GM23338 (cell line): ENCODE data around the gene SIMC1. TPM values are rescaled to one million over a fixed set of nuclear protein-coding genes. Genes with fewer than 3 reads are reported as not detected.

Source experiments
- ATAC-seq: fragments of 200-7000 bp; cut with Tn5 transposase; 3 replicates; pipeline ENCODE4 v1.9.1; 2020
- DNase-seq: peaks from one replicate; pipeline ENCODE4 v3.0.0-alpha.2; 2015; ENCODE audit warnings: low spot score
- H2AFZ ChIP-seq: fragments of 200-600 bp; sonication (generic); 2 replicates; pipeline ENCODE4 v1.8.0; 2016; ENCODE audit warnings: antibody characterized with exemption, mild to moderate bottlenecking, moderate library complexity
- H3F3A ChIP-seq: fragments of 200-600 bp; sonication (generic); replicated peaks from 2 replicates; pipeline ENCODE4 v1.8.0; 2017; ENCODE audit warnings: antibody characterized with exemption, mixed run types, low read depth
- H3K27ac ChIP-seq: fragments of 200-600 bp; sonication (generic); 2 replicates; pipeline ENCODE4 v1.6.1; 2016; ENCODE audit warnings: low read depth
- H3K27me3 ChIP-seq: fragments of 200-600 bp; sonication (generic); 2 replicates; pipeline ENCODE4 v1.8.0; 2016; ENCODE audit warnings: mild to moderate bottlenecking, mixed run types, moderate library complexity; ENCODE audit not compliant: insufficient read depth
- H3K36me3 ChIP-seq: fragments of 200-600 bp; sonication (generic); 2 replicates; pipeline ENCODE4 v1.8.0; 2016; ENCODE audit warnings: mild to moderate bottlenecking; ENCODE audit not compliant: insufficient read depth
- H3K4me1 ChIP-seq: fragments of 200-600 bp; sonication (generic); 2 replicates; pipeline ENCODE4 v1.8.0; 2016; ENCODE audit warnings: mild to moderate bottlenecking, moderate library complexity; ENCODE audit not compliant: insufficient read depth
- H3K4me2 ChIP-seq: fragments of 200-600 bp; sonication (generic); 2 replicates; pipeline ENCODE4 v1.7.1; 2017; ENCODE audit warnings: mixed run types
- H3K4me3 ChIP-seq: fragments of 200-600 bp; sonication (generic); 2 replicates; pipeline ENCODE4 v1.6.1; 2016; ENCODE audit warnings: mixed run types
- H3K79me2 ChIP-seq: fragments of 200-600 bp; sonication (generic); replicated peaks from 2 replicates; pipeline ENCODE4 v1.8.0; 2017; ENCODE audit warnings: mild to moderate bottlenecking; ENCODE audit not compliant: insufficient read depth
- H3K9me2 ChIP-seq: fragments of 200-600 bp; sonication (generic); 2 replicates; pipeline ENCODE4 v1.8.0; 2017; ENCODE audit not compliant: insufficient read depth
- H4K20me1 ChIP-seq: fragments of 200-600 bp; sonication (generic); replicated peaks from 2 replicates; pipeline ENCODE4 v1.8.0; 2017; ENCODE audit warnings: mild to moderate bottlenecking; ENCODE audit not compliant: insufficient read depth
- H3K27ac Mint-ChIP-seq: 2 replicates; pipeline ENCODE4 v1.8.0; 2020; ENCODE audit warnings: inconsistent platforms, mild to moderate bottlenecking, moderate library complexity, mixed read lengths
- H3K27me3 Mint-ChIP-seq: 3 replicates; pipeline ENCODE4 v1.8.0; 2022; ENCODE audit warnings: low read depth, mild to moderate bottlenecking, moderate library complexity, mixed read lengths, inconsistent platforms; ENCODE audit not compliant: insufficient read depth, poor library complexity
- H3K36me3 Mint-ChIP-seq: 3 replicates; pipeline ENCODE4 v1.8.0; 2021; ENCODE audit warnings: low read depth, mild to moderate bottlenecking, inconsistent platforms, moderate library complexity, mixed read lengths
- H3K4me1 Mint-ChIP-seq: 3 replicates; pipeline ENCODE4 v1.8.0; 2020; ENCODE audit warnings: mild to moderate bottlenecking, inconsistent platforms, mixed read lengths
- H3K4me3 Mint-ChIP-seq: 3 replicates; pipeline ENCODE4 v1.8.0; 2021; ENCODE audit warnings: moderate library complexity, mild to moderate bottlenecking, inconsistent platforms, mixed read lengths
- H3K9me3 Mint-ChIP-seq: 3 replicates; pipeline ENCODE4 v1.8.0; 2020; ENCODE audit warnings: moderate library complexity, mild to moderate bottlenecking, inconsistent platforms, mixed read lengths
- CREB1 ChIP-seq: fragments of 250-450 bp; sonication (Bioruptor Pico); IDR thresholded peaks from 2 replicates; pipeline ENCODE4 v1.5.0; 2020; ENCODE audit warnings: low read depth, mild to moderate bottlenecking, moderate library complexity
- CTCF ChIP-seq, 2 experiments: fragments of 200-600 bp in 1 of 2; sonication (generic) in 1 of 2; conservative IDR thresholded peaks; 2 replicates each; pipeline versions ENCODE4 v1.5.1 to v1.6.1; 2016 to 2017; ENCODE audit warnings: antibody characterized with exemption in 2 of 2, low read depth in 2 of 2, mild to moderate bottlenecking in 2 of 2, moderate library complexity in 1 of 2
- ETS1 ChIP-seq: IDR thresholded peaks from 2 replicates; pipeline ENCODE4 v1.6.1; 2016; ENCODE audit warnings: antibody characterized with exemption
- EZH2 ChIP-seq: fragments of 200-600 bp; sonication (generic); IDR thresholded peaks from one replicate; pipeline ENCODE4 v1.8.0; 2017; ENCODE audit warnings: antibody characterized with exemption, mild to moderate bottlenecking, low read depth; ENCODE audit not compliant: unreplicated experiment
- EZH2phosphoT487 ChIP-seq: fragments of 200-600 bp; sonication (generic); IDR thresholded peaks from one replicate; pipeline ENCODE4 v1.8.1; 2018; ENCODE audit warnings: antibody characterized with exemption; ENCODE audit not compliant: unreplicated experiment
- JUNB ChIP-seq: IDR thresholded peaks from one replicate; pipeline ENCODE4 v1.6.1; 2016; ENCODE audit warnings: antibody characterized with exemption; ENCODE audit not compliant: unreplicated experiment
- NANOG ChIP-seq: IDR thresholded peaks from 2 replicates; pipeline ENCODE4 v1.6.1; 2016; ENCODE audit warnings: antibody characterized with exemption, borderline replicate concordance
- POLR2AphosphoS5 ChIP-seq: IDR thresholded peaks from 2 replicates; pipeline ENCODE4 v1.6.1; 2016; ENCODE audit warnings: antibody characterized with exemption, low read depth
- REST ChIP-seq: IDR thresholded peaks from one replicate; pipeline ENCODE4 v1.6.1; 2018; ENCODE audit warnings: antibody characterized with exemption; ENCODE audit not compliant: unreplicated experiment
- STAT1 ChIP-seq: IDR thresholded peaks from one replicate; pipeline ENCODE4 v1.6.1; 2016; ENCODE audit warnings: antibody characterized with exemption; ENCODE audit not compliant: unreplicated experiment
- ZNF462 ChIP-seq: fragments of 250-450 bp; sonication (Bioruptor Pico); IDR thresholded peaks from 2 replicates; pipeline ENCODE4 v1.5.0; 2020; ENCODE audit warnings: mild to moderate bottlenecking, moderate library complexity
- polyA plus RNA-seq: library from polyadenylated mRNA; unstranded; fragments of >200 nt; fragmentation: Nextera tagmentation; extraction: Ambion mirVana; gene quantifications from 2 replicates; pipeline ENCODE4 v1.2.1, GENCODE V29; 2016
- total RNA-seq: library from RNA; depleted of rRNA; stranded (reverse); fragments of >200 nt; shearing (Covaris generic); gene quantifications from 2 replicates; pipeline ENCODE4 v1.2.3, GENCODE V29; 2014

The SIMC1 gene
- total and polyA plus RNA-seq, 2 experiments from 2014 or later: 9.4 to 14.6 TPM

- H3K79me2 ChIP-seq: peaks cover 27% of the 10 kb centered on the region
- peaks cover 9% of the 10 kb centered on the region; the same call in 1 of the 2 replicates for H3K4me1 ChIP-seq
- no peak overlapping the region for H3K4me3 ChIP-seq
- peaks cover 18% of the 10 kb centered on the region; the same call in 1 of the 2 replicates for H3F3A ChIP-seq
- H3K27me3 Mint-ChIP-seq: peaks cover 5% of the 10 kb centered on the region
- DNase-seq: no peak
- H3K9me3 Mint-ChIP-seq: no peaks in the 10 kb centered on the region
- no peak overlapping the region for H3K4me3 Mint-ChIP-seq
- no peak for ATAC-seq
- H3K4me2 ChIP-seq: no peak overlapping the region
- no peaks in the 10 kb centered on the region for H3K9me2 ChIP-seq
- H3K4me1 Mint-ChIP-seq: peaks cover 12% of the 10 kb centered on the region
- H2AFZ ChIP-seq: no peak overlapping the region
- H3K27ac Mint-ChIP-seq: no peak overlapping the region
- peaks cover 27% of the 10 kb centered on the region for H3K36me3 ChIP-seq
- H4K20me1 ChIP-seq: peaks cover 21% of the 10 kb centered on the region
- TF ChIP-seq JUNB (no peak), CREB1 (CRISPR knock-in tag) (no peak), NANOG (no peak), EZH2phosphoT487 (no peak), CTCF (conservative IDR thresholded peaks at IDR 0.05; ENCODE audit: low read depth in 2 of 2) (no peak), STAT1 (no peak), ETS1 (no peak), ZNF462 (CRISPR knock-in tag) (no peak), POLR2AphosphoS5 (no peak), REST (no peak), EZH2 (no peak)
- no peak overlapping the region for H3K27ac ChIP-seq
- H3K36me3 Mint-ChIP-seq: peaks cover 73% of the 10 kb centered on the region
- no peaks in the 10 kb centered on the region for H3K27me3 ChIP-seq
These were observed 144.5 kb downstream of the SIMC1 start for GRCh38 chr5:176382721-176383120.
